Activated CD4-positive, alpha-beta T cell treated with anti-CD3 and anti-CD28 coated beads, Interleukin-2, amount 50 U/mL, for 4 hours (primary cell): ENCODE results near the gene RIN1.
A peak's percentile ranks its signal among the peaks of the same experiment; 100 is the strongest.
"Not testable (repeated sequence)": the region's sequence is repeated elsewhere in the genome, so short reads cannot be mapped to it uniquely, and the experiment has no call there.

Source experiments
- DNase-seq, 2 experiments: peaks; one replicate each; pipeline ENCODE4 v3.0.0-alpha.2; 2020

RIN1 gene

GRCh38 chr11:66360406-66361073, 24.3 kb upstream of the RIN1 start:
- DNase-seq, result no peak

- no peak for DNase-seq
Measured at GRCh38 chr11:66359662-66360087, 23.4 kb upstream of the RIN1 start.

GRCh38 chr11:66350560-66351235, 14.5 kb upstream of the RIN1 start:
- not testable (repeated sequence) for DNase-seq

- DNase-seq, result no peak
Measured at GRCh38 chr11:66349084-66349386, 12.8 kb upstream of the RIN1 start.

- peak; percentile 77 for DNase-seq
Measured at GRCh38 chr11:66347425-66348276, 11.4 kb upstream of the RIN1 start, which contains the start of gene B4GAT1. Gene B4GAT1 (minus strand): TSS chr11:66347629. CDS start chr11:66347545, 84 bp downstream.

GRCh38 chr11:66346476-66347424, 10.5 kb upstream of the RIN1 start:
- no peak for DNase-seq

GRCh38 chr11:66345316-66345649, 9.0 kb upstream of the RIN1 start:
- no peak for DNase-seq

GRCh38 chr11:66344550-66345315, 8.5 kb upstream of the RIN1 start, which contains the start of gene BRMS1:
Gene BRMS1 (minus strand): TSS chr11:66345104. CDS start chr11:66342234, 2,870 bp downstream.
- peak; percentile 95 to 96 for DNase-seq

- DNase-seq, result no peak
Measured at GRCh38 chr11:66343176-66343575, 6.9 kb upstream of the RIN1 start.

- DNase-seq, result no peak
Measured at GRCh38 chr11:66341502-66342126, 5.4 kb upstream of the RIN1 start.

GRCh38 chr11:66340596-66341501, 4.6 kb upstream of the RIN1 start:
- no peak for DNase-seq

- no peak for DNase-seq
Measured at GRCh38 chr11:66339686-66340483, 3.7 kb upstream of the RIN1 start.

- DNase-seq, result no peak
Measured at GRCh38 chr11:66339162-66339675, 3.0 kb upstream of the RIN1 start.

GRCh38 chr11:66338276-66339161, 2.3 kb upstream of the RIN1 start:
- no peak for DNase-seq

- DNase-seq, result no peak
Measured at GRCh38 chr11:66337103-66337899, 1.1 kb upstream of the RIN1 start.

GRCh38 chr11:66335531-66336233, 552 bp downstream of the RIN1 start:
- DNase-seq, result no peak
